Mucosa of descending colon (tissue), 3 donors: ENCODE results near the gene BCL2L14. TPM values are rescaled to one million over a fixed set of nuclear protein-coding genes. Genes with fewer than 3 reads are reported as not detected.

Experiments used
- ATAC-seq: fragments of 200-7000 bp; cut with Tn5 transposase; one replicate; pipeline ENCODE4 v1.9.1; 2020; ENCODE audit warnings: mild to moderate bottlenecking, moderate library complexity
- DNase-seq, 3 donors: peaks; one replicate each; pipeline ENCODE4 v3.0.0-alpha.2; 2020
- H3K36me3 ChIP-seq: fragments of 200-600 bp; one replicate; pipeline ENCODE4 v1.8.0; 2021; ENCODE audit warnings: low read depth, mild to moderate bottlenecking
- H3K4me1 ChIP-seq: fragments of 200-600 bp; one replicate; pipeline ENCODE4 v1.8.0; 2021; ENCODE audit warnings: low read depth, mild to moderate bottlenecking
- H3K4me3 ChIP-seq: fragments of 200-600 bp; one replicate; pipeline ENCODE4 v1.8.0; 2021; ENCODE audit warnings: mild to moderate bottlenecking
- H3K9me3 ChIP-seq: fragments of 200-600 bp; one replicate; pipeline ENCODE4 v1.8.0; 2021; ENCODE audit warnings: mild to moderate bottlenecking
- intact Hi-C, 2 donors: fragments of 100-400 bp; cut with DNase I in 1 of 2; cut with micrococcal nuclease in 1 of 2; formaldehyde crosslinking; loops; one replicate each; pipeline versions ENCODE4 v1.11.0 to v1.11.1; 2022; cut with DNase I, micrococcal nuclease
- total RNA-seq, 3 donors: library from RNA; stranded (reverse); fragmentation: NEBNext Ultra II Directional in 2 of 3; extraction: Animal tissue kit (Norgen Biotek cat#: 25700) in 2 of 3; gene quantifications; one replicate each; pipeline versions ENCODE4 v1.2.1 to v1.2.4, GENCODE V29; 2021 to 2023
- TF ChIP-seq, protein P1 (sequence below): fragments of 200-600 bp; IDR thresholded peaks from one replicate; pipeline ENCODE4 v1.8.0; 2022; ENCODE audit warnings: antibody characterized with exemption, mild to moderate bottlenecking
- donor health status: DM: no; HTN: no; CAD: no; lungs with moderate emphysema.
- donor health status: DM: no; HTN: no; CAD: no.
- donor health status: DM: no; HTN: yes; CAD: no.

BCL2L14 gene
- total RNA-seq, 3 donors from 2014 or later = 27.3 to 74.4 (median 52.7) TPM

DNA sequence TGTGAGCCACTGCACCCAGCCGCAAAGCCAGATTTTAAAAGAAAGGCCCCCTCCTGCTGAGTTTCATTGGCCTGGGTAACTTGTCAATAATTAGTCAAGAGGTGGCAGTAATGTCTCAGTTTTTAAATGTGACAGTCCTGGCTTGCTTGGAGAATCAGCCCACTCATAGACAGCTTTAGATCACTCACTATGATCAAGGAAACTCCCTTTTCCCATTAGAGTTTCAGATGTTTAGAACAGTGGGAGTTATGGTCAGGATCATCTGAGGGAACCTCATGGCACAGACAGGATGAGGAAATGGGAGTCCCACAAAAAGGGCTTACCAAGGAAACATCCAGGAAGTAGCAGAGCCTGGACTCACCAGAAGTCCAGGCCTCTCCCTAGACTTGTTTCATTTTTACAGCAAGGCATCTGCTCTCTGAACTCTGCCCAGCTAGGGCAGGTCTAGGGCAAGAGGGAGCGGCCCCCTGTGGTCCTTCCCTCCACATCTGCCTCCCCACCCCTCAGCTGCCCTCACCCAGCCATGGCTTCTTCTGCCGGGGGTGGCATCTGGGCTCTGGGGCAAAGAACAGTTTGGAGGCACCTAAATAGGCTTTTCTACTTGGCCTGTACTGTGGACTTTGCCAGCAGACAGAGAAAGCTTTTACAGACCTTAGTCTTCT, 11.2 kb downstream of the BCL2L14 start:
- H3K36me3 ChIP-seq = no peaks in the 10 kb centered on the region
- DNase-seq (peak; percentile 76 to 83 (median 82)), ATAC-seq (peak; percentile 95)
- no peak overlapping the region for H3K4me3 ChIP-seq
- TF ChIP-seq, protein P1, sequence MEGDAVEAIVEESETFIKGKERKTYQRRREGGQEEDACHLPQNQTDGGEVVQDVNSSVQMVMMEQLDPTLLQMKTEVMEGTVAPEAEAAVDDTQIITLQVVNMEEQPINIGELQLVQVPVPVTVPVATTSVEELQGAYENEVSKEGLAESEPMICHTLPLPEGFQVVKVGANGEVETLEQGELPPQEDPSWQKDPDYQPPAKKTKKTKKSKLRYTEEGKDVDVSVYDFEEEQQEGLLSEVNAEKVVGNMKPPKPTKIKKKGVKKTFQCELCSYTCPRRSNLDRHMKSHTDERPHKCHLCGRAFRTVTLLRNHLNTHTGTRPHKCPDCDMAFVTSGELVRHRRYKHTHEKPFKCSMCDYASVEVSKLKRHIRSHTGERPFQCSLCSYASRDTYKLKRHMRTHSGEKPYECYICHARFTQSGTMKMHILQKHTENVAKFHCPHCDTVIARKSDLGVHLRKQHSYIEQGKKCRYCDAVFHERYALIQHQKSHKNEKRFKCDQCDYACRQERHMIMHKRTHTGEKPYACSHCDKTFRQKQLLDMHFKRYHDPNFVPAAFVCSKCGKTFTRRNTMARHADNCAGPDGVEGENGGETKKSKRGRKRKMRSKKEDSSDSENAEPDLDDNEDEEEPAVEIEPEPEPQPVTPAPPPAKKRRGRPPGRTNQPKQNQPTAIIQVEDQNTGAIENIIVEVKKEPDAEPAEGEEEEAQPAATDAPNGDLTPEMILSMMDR = no peak
- peaks cover 13% of the 10 kb centered on the region for H3K4me1 ChIP-seq
- H3K9me3 ChIP-seq = no peaks in the 10 kb centered on the region
- intact Hi-C loops = no loop called here

DNA sequence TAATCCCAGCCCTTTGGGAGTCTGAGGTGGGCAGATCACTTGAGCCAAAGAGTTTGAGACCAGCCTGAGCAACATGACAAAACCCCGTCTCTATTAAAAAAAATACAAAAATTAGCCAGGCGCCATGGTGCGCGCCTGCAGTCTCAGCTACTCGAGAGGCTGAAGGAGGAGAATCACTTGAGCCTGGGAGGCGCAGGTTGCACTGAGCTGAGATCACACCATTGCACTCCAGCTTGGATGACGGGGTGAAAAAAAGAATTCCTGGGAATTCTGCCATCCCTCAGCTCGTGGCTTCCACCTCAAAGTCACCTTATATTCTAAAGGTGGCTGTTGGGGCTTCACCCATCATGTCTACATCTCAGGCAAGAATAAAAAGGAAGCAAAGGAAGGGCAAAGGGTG, 12.9 kb downstream of the BCL2L14 start:
- no peak overlapping the region for H3K4me3 ChIP-seq
- no peak for DNase-seq
- H3K9me3 ChIP-seq = no peaks in the 10 kb centered on the region
- H3K4me1 ChIP-seq = peaks cover 13% of the 10 kb centered on the region
- TF ChIP-seq, protein P1 = no peak
- H3K36me3 ChIP-seq = no peaks in the 10 kb centered on the region
- intact Hi-C loops = no loop called here
- no peak for ATAC-seq

GRCh38 chr12:12086362-12086761, 15.6 kb downstream of the BCL2L14 start:
- intact Hi-C loops = no loop called here
- peak in 1 of 3 donors; percentile 48 for DNase-seq
- H3K9me3 ChIP-seq = no peaks in the 10 kb centered on the region
- H3K4me3 ChIP-seq = no peak overlapping the region
- no peaks in the 10 kb centered on the region for H3K36me3 ChIP-seq
- H3K4me1 ChIP-seq = peaks cover 9% of the 10 kb centered on the region
- ATAC-seq = peak; percentile 72
- TF ChIP-seq, protein P1 = no peak

DNA sequence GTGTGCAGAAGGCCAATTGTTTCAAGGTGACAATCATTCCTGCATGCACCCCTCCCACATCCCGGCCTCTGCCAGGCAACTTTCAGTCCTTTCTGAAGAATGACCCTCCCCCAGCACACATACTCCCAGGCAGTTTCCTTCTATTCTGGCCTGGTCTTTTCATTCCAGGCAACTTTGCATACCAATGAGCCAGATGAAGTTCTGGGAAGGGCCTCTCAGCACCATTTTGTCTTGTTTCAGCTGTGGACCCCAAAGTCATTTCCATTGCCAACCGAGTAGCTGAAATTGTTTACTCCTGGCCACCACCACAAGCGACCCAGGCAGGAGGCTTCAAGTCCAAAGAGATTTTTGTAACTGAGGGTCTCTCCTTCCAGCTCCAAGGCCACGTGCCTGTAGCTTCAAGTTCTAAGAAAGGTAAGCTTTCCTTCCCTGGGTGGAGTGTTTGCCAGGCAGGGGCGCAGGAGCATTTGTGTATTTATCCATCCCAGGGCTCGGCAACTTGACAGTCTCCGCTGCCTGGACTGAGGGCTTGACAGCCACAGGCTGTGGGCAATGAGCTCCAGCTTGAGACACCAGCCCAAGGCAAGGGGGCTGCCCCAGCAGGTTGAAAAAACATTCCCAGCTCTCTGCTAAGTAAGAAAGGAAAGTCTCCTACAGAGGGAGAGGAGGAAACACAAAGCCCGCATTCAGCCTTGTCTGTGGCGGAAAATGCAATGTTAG, 16.4 kb downstream of the BCL2L14 start:
- intact Hi-C loops = no loop called here

GRCh38 chr12:12087693-12088034, 16.9 kb downstream of the BCL2L14 start:
- H3K9me3 ChIP-seq = no peaks in the 10 kb centered on the region
- intact Hi-C loops = no loop called here
- peaks cover 4% of the 10 kb centered on the region for H3K4me1 ChIP-seq
- H3K36me3 ChIP-seq = no peaks in the 10 kb centered on the region
- TF ChIP-seq, protein P1 = no peak
- H3K4me3 ChIP-seq = no peak overlapping the region
- DNase-seq (no peak), ATAC-seq (no peak)

More for the DNA sequence above, 16.4 kb downstream of the BCL2L14 start:
- H3K4me3 ChIP-seq = no peak overlapping the region
- no peaks in the 10 kb centered on the region for H3K9me3 ChIP-seq
- ATAC-seq = no peak
- no peak for DNase-seq
- H3K36me3 ChIP-seq = no peaks in the 10 kb centered on the region
- TF ChIP-seq, protein P1 = no peak
- peaks cover 6% of the 10 kb centered on the region for H3K4me1 ChIP-seq
